ENCODE data around the gene XYLT1. TPM values are rescaled to one million over a fixed set of nuclear protein-coding genes. Genes with fewer than 3 reads are reported as not detected.

The XYLT1 gene
- total RNA-seq, 2 experiments from 2014 or later, result 46.6 to 50.1 TPM

DNA sequence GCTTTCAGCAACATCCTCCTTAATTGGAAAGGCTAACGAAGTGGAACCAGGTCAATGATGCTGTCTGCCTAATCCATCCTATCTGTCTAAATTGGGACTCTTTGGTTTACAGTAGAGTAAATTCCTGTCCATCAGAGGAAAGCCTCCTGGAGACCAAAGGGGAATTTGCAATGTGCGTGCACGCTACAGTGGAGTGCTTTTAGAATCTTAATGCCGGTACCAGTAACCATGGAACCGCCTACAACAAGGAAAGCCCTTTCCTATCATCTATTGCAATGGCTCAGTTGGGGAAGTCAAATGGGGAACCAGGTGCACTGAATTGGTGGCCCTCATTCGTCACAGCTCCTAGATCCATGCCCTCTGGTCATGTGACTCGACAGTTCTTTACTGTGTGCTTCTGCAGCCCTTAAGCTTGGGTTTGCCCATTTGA lies 110.1 kb downstream of the XYLT1 start:
- Mint-ChIP-seq H3K4me1 (peaks cover 81% of the 10 kb centered on the region), H3K36me3 (ENCODE audit: low read depth) (peaks cover 59% of the 10 kb centered on the region), H3K27me3 (no peaks in the 10 kb centered on the region), H3K27ac (peak overlapping the region; percentile 72), H3K9me3 (peaks cover 5% of the 10 kb centered on the region), H3K4me3 (no peak overlapping the region)
- ChIA-PET POLR2A (no interaction called here), CTCF (interaction anchor here (1.0 to 1.8 kb wide), 2 partner anchors 14 to 106 kb away, joined by 3 to 5 read pairs; no protein-coding TSS in a partner anchor)
- no peak for DNase-seq

GRCh38 chr16:17359788-17360390 lies 110.9 kb downstream of the XYLT1 start:
- ChIA-PET CTCF (interaction anchor here (0.8 to 2.0 kb wide), 6 partner anchors 9 to 107 kb away, joined by 3 to 12 read pairs (median 5); no protein-coding TSS in a partner anchor), POLR2A (interaction anchor here (0.6 kb wide), 1 partner anchor 13 kb away, joined by 4 read pairs; no protein-coding TSS in a partner anchor)
- Mint-ChIP-seq H3K36me3 (ENCODE audit: low read depth) (peaks cover 57% of the 10 kb centered on the region), H3K4me3 (no peak overlapping the region), H3K27me3 (no peaks in the 10 kb centered on the region), H3K4me1 (peaks cover 75% of the 10 kb centered on the region), H3K9me3 (peaks cover 5% of the 10 kb centered on the region), H3K27ac (peak overlapping the region; percentile 72)
- DNase-seq, result peak; percentile 31

DNA sequence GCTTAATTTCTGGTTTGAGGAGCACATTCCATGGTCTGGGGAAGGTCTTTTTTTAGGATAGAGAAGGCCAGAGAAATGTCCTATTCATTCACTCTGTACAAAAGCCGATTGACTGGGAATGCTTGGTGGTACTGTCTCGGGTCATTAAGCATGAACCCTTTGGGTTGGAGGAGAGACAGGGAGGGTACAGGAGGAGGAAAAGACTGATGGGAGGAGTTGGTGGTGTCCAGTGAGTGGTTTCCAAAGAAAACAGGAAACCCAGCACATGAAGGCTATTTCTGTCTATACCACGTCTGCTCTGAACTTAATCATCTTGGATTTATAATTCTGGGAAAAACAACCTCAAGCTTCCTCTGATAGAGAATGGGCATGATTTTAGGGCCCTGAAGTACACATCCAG lies 111.9 kb downstream of the XYLT1 start:
- no peaks in the 10 kb centered on the region for H3K27me3 Mint-ChIP-seq
- H3K36me3 Mint-ChIP-seq (ENCODE audit: low read depth), result peaks cover 66% of the 10 kb centered on the region
- no peak for DNase-seq
- peaks cover 72% of the 10 kb centered on the region for H3K4me1 Mint-ChIP-seq
- ChIA-PET CTCF (interaction anchor here (0.9 to 2.0 kb wide), 4 partner anchors 10 to 16 kb away, joined by 3 to 12 read pairs (median 6); no protein-coding TSS in a partner anchor), POLR2A (no interaction called here)
- H3K9me3 Mint-ChIP-seq, result peaks cover 5% of the 10 kb centered on the region
- peak overlapping the region; percentile 84 for H3K27ac Mint-ChIP-seq
- H3K4me3 Mint-ChIP-seq, result no peak overlapping the region

DNA sequence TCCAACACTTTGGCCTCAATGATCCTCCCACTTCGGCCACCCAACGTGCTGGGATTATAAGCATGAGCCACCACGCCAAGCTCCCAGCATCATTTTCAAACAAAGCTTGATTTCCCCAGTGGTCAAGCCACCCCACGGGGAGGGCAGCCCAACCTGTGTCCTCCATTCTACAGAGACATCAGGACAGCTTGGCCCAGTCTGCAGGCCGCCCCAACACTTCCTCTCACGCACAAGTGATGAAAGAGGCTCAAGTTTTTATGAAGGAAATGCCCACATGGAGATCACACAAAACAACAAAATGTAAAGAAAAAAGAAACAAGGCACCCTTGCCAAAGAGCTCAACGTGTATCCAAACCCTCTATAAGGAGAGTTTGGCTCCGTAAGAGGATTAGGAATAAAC lies 112.4 kb downstream of the XYLT1 start:
- CTCF ChIA-PET, result interaction anchor here (0.8 to 2.0 kb wide), 3 partner anchors 11 to 15 kb away, joined by 3 to 12 read pairs (median 3); no protein-coding TSS in a partner anchor
- Mint-ChIP-seq H3K36me3 (ENCODE audit: low read depth) (peaks cover 71% of the 10 kb centered on the region), H3K4me3 (no peak overlapping the region), H3K27ac (peak overlapping the region; percentile 84), H3K4me1 (peaks cover 74% of the 10 kb centered on the region), H3K9me3 (peaks cover 5% of the 10 kb centered on the region), H3K27me3 (no peaks in the 10 kb centered on the region)
- no peak for DNase-seq
- POLR2A ChIA-PET, result no interaction called here

DNA sequence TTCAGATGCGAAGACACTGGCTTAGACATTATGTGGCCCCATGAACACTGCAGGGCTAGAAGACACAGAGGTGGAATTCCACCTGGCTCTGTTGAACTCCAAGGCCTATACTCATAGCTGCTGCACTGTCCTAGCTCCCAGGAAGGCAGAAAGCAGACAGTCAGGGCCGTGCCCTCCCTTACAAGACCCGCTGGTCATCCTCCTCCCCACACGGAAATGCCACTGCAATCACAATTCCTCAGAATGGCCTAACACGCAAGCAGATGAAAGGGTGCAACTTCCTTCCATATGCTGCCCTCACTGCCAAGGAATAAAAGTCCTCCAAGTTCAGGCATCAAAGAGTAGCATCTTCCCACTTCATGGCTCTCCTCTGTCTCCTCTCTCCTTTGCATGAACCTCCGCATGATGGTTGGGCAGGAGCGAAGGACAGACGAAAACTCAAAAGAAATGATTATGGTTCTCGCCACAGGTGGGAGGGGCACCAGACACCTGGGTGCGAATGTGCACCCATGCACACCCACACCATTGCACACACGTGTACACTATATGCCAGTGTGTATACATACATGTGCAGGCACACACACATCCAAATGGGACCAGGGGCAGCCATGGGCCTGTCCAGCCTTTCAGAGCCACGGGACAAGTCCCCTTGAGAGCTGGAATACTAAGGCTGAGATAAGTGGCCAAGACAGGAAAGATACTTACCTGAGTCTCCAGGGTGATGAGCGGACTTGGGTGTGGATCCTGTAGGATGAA lies 113.3 kb downstream of the XYLT1 start:
- Mint-ChIP-seq H3K27me3 (no peaks in the 10 kb centered on the region), H3K9me3 (peaks cover 5% of the 10 kb centered on the region), H3K4me1 (peaks cover 73% of the 10 kb centered on the region), H3K4me3 (no peak overlapping the region), H3K36me3 (ENCODE audit: low read depth) (peaks cover 72% of the 10 kb centered on the region), H3K27ac (no peak overlapping the region)
- POLR2A ChIA-PET, result no interaction called here
- CTCF ChIA-PET, result interaction anchor here (0.8 kb wide), 1 partner anchor 12 kb away, joined by 3 read pairs; no protein-coding TSS in a partner anchor
- DNase-seq, result no peak

DNA sequence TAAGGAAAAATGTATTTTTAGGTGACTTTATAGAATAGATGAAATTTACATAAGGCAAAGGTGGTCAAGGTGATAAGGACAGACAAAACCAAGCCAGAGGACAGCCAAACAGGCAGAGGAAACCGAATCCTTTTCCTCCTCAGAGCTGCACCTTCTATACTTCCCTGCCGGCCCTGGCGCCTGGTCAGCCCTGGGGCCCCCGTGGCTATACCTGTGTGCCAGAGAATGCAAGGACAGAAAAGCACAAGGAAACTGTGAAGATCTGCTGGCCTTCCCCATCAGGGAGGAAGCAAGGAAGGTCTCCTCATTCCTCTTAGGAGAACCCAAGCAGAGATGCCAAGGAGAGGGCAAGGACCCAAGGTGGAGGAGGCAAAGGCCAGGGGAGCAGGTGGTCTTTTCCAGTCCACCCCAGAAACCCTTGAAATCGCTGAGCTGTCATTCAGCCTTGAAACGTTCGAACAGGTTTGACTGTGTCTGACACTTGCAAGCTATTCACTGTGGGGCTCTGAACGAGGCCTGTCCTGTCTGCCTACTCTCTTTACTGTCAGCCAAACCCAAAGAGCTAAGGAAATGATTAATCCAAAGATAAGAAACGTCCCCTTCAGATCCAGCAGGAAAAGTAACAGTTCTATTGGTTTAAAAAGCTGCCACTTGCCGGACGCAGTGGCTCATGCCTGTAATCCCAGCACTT lies 114.4 kb downstream of the XYLT1 start:
- Mint-ChIP-seq H3K9me3 (peaks cover 5% of the 10 kb centered on the region), H3K36me3 (ENCODE audit: low read depth) (peaks cover 76% of the 10 kb centered on the region), H3K4me3 (no peak overlapping the region), H3K27ac (no peak overlapping the region), H3K27me3 (no peaks in the 10 kb centered on the region), H3K4me1 (peaks cover 73% of the 10 kb centered on the region)
- DNase-seq, result no peak
- ChIA-PET POLR2A (no interaction called here), CTCF (interaction anchor here (1.1 kb wide), 1 partner anchor 9 kb away, joined by 5 read pairs; no protein-coding TSS in a partner anchor)

- ChIA-PET POLR2A (no interaction called here), CTCF (interaction anchor here (1.6 to 1.7 kb wide), 2 partner anchors 9 to 10 kb away, joined by 4 to 5 read pairs; no protein-coding TSS in a partner anchor)
- no peak overlapping the region for H3K4me3 Mint-ChIP-seq
- H3K27ac Mint-ChIP-seq, result no peak overlapping the region
- no peaks in the 10 kb centered on the region for H3K27me3 Mint-ChIP-seq
- peaks cover 5% of the 10 kb centered on the region for H3K9me3 Mint-ChIP-seq
- DNase-seq, result no peak
- peaks cover 78% of the 10 kb centered on the region for H3K36me3 Mint-ChIP-seq (ENCODE audit: low read depth)
- peaks cover 66% of the 10 kb centered on the region for H3K4me1 Mint-ChIP-seq
Observed at GRCh38 chr16:17354685-17355084, 116.1 kb downstream of the XYLT1 start.

- H3K36me3 Mint-ChIP-seq (ENCODE audit: low read depth), result peaks cover 80% of the 10 kb centered on the region
- CTCF ChIA-PET, result interaction anchor here (1.6 to 1.7 kb wide), 2 partner anchors 9 kb away, joined by 4 to 5 read pairs; no protein-coding TSS in a partner anchor
Observed at GRCh38 chr16:17354141-17354601, 116.6 kb downstream of the XYLT1 start.

DNA sequence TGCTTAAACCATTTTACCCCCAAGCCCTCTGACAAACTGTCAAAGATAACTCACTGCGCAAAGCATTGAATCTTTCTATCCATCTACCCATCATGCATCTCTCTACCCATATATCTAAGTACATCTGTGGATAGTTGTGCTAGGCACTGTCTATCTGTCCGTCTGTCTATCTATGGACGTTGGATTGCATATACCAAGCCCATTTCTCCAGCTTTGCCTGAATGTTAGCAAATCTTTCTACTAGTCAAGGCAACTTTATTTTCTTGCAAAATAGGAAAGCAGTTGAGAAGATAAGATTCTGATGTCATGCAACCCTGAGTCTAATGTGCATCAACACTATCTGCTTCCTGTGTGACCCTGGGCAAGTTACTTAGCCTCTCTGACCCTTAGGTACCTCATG lies 117.2 kb downstream of the XYLT1 start:
- Mint-ChIP-seq H3K4me3 (no peak overlapping the region), H3K4me1 (peaks cover 66% of the 10 kb centered on the region), H3K27ac (no peak overlapping the region), H3K27me3 (no peaks in the 10 kb centered on the region), H3K36me3 (ENCODE audit: low read depth) (peaks cover 80% of the 10 kb centered on the region), H3K9me3 (peaks cover 3% of the 10 kb centered on the region)
- no peak for DNase-seq
- ChIA-PET POLR2A (no interaction called here), CTCF (interaction anchor here (1.7 kb wide), 1 partner anchor 10 kb away, joined by 4 read pairs; no protein-coding TSS in a partner anchor)

More at GRCh38 chr16:17354141-17354601, 116.6 kb downstream of the XYLT1 start:
- H3K9me3 Mint-ChIP-seq, result peaks cover 5% of the 10 kb centered on the region
- no peak overlapping the region for H3K4me3 Mint-ChIP-seq
- peaks cover 66% of the 10 kb centered on the region for H3K4me1 Mint-ChIP-seq
- no peaks in the 10 kb centered on the region for H3K27me3 Mint-ChIP-seq
- H3K27ac Mint-ChIP-seq, result no peak overlapping the region
- DNase-seq, result no peak
- POLR2A ChIA-PET, result no interaction called here

DNA sequence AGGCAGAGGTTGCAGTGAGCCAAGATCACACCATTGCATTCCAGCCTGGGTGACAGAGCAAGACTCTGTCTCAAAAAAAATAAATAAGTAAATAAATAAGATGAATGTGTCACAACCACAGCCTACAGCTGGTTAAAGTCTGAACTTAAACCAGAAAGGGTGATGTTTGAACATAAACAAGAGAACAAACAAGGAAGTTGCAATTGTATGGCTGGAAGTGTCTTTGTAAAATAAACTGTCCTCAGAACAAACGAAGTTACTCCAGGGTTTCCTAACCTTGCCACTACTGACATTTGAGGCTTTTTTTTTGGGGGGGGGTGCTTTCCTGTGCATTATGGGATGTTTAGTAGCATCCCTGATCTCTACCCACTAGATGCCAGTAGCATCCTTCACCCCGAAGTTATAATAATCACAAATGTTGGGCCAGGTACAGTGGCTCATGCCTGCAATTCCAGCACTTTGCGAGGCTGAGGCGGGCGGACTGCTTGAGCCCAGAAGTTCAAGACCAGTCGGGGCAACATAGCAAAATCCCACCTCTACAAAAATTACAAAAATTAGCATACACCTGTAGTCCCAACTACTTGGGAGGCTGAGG lies 119.2 kb downstream of the XYLT1 start:
- POLR2A ChIA-PET, result no interaction called here
- CTCF ChIA-PET, result interaction anchor here (1.0 to 1.3 kb wide), 2 partner anchors 10 to 118 kb away, joined by 3 to 4 read pairs; no protein-coding TSS in a partner anchor
- no peak for DNase-seq
- H3K9me3 Mint-ChIP-seq, result no peaks in the 10 kb centered on the region
- no peaks in the 10 kb centered on the region for H3K27me3 Mint-ChIP-seq
- no peak overlapping the region for H3K4me3 Mint-ChIP-seq
- peaks cover 74% of the 10 kb centered on the region for H3K4me1 Mint-ChIP-seq
- H3K27ac Mint-ChIP-seq, result no peak overlapping the region
- peaks cover 77% of the 10 kb centered on the region for H3K36me3 Mint-ChIP-seq (ENCODE audit: low read depth)

GRCh38 chr16:17350207-17350606 lies 120.6 kb downstream of the XYLT1 start:
- no peaks in the 10 kb centered on the region for H3K9me3 Mint-ChIP-seq
- POLR2A ChIA-PET, result no interaction called here

GRCh38 chr16:17348826-17349225 lies 121.9 kb downstream of the XYLT1 start:
- no peak for DNase-seq
- POLR2A ChIA-PET, result no interaction called here
- Mint-ChIP-seq H3K27ac (peak overlapping the region; percentile 97), H3K4me1 (peaks cover 85% of the 10 kb centered on the region), H3K9me3 (no peaks in the 10 kb centered on the region), H3K4me3 (no peak overlapping the region), H3K27me3 (no peaks in the 10 kb centered on the region), H3K36me3 (ENCODE audit: low read depth) (peaks cover 62% of the 10 kb centered on the region)
- CTCF ChIA-PET, result interaction anchor here (1.5 kb wide), 1 partner anchor 119 kb away, joined by 4 read pairs; no protein-coding TSS in a partner anchor

More at GRCh38 chr16:17350207-17350606, 120.6 kb downstream of the XYLT1 start:
- CTCF ChIA-PET, result no interaction called here
- Mint-ChIP-seq H3K4me1 (peaks cover 84% of the 10 kb centered on the region), H3K4me3 (no peak overlapping the region), H3K36me3 (ENCODE audit: low read depth) (peaks cover 72% of the 10 kb centered on the region), H3K27me3 (no peaks in the 10 kb centered on the region), H3K27ac (peak overlapping the region; percentile 38)
- no peak for DNase-seq

All from activated CD4-positive, alpha-beta T cell treated with anti-CD3 and anti-CD28 coated beads, Interleukin-2, amount 10 ng/mL, durations not matched to agents 7 days and 5 days (primary cell).